ENCODE results near the gene RAI1.

The RAI1 gene

DNA sequence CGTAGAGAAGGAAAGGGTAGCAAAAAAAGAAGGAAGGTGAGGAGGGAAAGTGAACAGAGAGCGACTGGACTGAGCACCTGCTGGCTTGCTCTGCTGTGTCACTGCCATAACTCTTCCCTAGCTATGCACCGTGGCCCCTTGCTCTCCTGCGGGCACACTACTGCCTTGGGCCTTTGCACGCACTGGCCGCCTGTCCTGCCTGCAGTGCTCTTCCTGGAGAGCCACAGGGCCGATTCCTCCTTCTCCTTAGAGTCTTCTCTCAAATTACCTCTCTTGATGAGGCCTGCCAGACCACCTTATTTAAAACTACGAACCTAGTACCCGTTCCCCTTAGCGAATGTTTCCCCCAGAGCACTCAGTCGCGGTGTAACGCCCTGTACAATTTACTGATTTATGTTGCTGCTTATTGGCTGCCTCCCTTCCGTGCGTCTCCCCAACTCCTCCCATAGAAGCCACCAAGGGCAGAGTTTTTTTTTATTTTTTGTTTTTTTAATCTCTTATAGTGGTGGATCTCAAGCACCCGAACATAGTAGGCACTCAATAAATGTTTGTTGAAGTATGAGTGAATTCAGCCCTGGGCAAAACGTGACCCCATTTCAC, 70.3 kb downstream of the RAI1 start:
- TF ChIP-seq ZFP30 (CRISPR knock-in tag; IDR thresholded peaks at IDR 0.05) (no peak), ISL1 (CRISPR knock-in tag; IDR thresholded peaks at IDR 0.05) (no peak), OSR1 (CRISPR knock-in tag; IDR thresholded peaks at IDR 0.05) (no peak)
- TF ChIP-seq, protein P1, sequence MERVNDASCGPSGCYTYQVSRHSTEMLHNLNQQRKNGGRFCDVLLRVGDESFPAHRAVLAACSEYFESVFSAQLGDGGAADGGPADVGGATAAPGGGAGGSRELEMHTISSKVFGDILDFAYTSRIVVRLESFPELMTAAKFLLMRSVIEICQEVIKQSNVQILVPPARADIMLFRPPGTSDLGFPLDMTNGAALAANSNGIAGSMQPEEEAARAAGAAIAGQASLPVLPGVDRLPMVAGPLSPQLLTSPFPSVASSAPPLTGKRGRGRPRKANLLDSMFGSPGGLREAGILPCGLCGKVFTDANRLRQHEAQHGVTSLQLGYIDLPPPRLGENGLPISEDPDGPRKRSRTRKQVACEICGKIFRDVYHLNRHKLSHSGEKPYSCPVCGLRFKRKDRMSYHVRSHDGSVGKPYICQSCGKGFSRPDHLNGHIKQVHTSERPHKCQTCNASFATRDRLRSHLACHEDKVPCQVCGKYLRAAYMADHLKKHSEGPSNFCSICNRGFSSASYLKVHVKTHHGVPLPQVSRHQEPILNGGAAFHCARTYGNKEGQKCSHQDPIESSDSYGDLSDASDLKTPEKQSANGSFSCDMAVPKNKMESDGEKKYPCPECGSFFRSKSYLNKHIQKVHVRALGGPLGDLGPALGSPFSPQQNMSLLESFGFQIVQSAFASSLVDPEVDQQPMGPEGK (CRISPR knock-in tag; IDR thresholded peaks at IDR 0.05; ENCODE audit: borderline replicate concordance) = no peak
- TF ChIP-seq, protein P2, sequence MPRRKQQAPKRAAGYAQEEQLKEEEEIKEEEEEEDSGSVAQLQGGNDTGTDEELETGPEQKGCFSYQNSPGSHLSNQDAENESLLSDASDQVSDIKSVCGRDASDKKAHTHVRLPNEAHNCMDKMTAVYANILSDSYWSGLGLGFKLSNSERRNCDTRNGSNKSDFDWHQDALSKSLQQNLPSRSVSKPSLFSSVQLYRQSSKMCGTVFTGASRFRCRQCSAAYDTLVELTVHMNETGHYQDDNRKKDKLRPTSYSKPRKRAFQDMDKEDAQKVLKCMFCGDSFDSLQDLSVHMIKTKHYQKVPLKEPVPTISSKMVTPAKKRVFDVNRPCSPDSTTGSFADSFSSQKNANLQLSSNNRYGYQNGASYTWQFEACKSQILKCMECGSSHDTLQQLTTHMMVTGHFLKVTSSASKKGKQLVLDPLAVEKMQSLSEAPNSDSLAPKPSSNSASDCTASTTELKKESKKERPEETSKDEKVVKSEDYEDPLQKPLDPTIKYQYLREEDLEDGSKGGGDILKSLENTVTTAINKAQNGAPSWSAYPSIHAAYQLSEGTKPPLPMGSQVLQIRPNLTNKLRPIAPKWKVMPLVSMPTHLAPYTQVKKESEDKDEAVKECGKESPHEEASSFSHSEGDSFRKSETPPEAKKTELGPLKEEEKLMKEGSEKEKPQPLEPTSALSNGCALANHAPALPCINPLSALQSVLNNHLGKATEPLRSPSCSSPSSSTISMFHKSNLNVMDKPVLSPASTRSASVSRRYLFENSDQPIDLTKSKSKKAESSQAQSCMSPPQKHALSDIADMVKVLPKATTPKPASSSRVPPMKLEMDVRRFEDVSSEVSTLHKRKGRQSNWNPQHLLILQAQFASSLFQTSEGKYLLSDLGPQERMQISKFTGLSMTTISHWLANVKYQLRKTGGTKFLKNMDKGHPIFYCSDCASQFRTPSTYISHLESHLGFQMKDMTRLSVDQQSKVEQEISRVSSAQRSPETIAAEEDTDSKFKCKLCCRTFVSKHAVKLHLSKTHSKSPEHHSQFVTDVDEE (CRISPR knock-in tag; IDR thresholded peaks at IDR 0.05) = no peak
- no peak for ATAC-seq

DNA sequence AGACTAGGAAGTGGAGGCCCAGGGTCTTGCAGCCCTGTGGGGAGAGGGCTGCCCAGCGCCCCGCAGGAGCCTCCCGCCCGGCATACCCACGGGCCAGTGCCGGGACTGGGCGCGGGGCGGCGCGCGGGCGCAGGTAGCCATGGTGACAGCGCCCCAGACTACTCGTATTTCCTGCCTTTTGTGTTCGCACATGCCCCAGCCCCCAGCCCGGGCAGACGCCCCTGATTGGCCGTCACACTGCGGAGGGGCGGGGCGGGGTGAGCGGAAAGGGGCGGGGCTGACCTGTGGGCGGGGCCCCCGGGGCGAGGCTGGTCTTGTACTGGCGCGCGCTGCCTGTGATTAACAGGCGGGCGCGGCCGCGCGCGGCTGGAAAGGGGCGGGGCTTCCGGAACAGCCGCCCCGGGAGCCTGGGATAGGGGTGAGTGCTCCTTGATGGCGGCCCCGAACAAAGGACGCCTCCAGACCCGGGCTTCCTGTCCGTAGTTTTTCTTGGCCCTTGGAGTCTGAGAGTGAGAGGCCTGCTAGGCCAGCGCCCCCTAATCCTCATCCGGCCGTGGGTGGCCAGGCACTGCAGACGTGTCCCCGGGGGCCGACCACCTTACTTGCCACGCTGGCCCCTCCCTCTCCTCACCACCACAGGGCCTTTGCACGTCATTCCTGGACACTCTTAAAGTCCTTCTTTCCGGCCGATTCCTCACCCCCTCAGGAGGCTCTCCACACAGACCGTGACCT, 71.0 kb downstream of the RAI1 start:
- TF ChIP-seq CSDC2 (CRISPR knock-in tag; IDR thresholded peaks at IDR 0.05) (no peak), ISL1 (CRISPR knock-in tag; IDR thresholded peaks at IDR 0.05) (no peak), GLIS3 (CRISPR knock-in tag; IDR thresholded peaks at IDR 0.05) (no peak), ZNF8 (CRISPR knock-in tag; IDR thresholded peaks at IDR 0.05) (no peak), TOX (CRISPR knock-in tag; IDR thresholded peaks at IDR 0.05; ENCODE audit: borderline replicate concordance) (no peak), OSR1 (CRISPR knock-in tag; IDR thresholded peaks at IDR 0.05) (no peak)
- TF ChIP-seq, protein P1 (CRISPR knock-in tag; IDR thresholded peaks at IDR 0.05; ENCODE audit: borderline replicate concordance) = no peak
- TF ChIP-seq, protein P2 (CRISPR knock-in tag; IDR thresholded peaks at IDR 0.05) = no peak
- TF ChIP-seq, protein P3, sequence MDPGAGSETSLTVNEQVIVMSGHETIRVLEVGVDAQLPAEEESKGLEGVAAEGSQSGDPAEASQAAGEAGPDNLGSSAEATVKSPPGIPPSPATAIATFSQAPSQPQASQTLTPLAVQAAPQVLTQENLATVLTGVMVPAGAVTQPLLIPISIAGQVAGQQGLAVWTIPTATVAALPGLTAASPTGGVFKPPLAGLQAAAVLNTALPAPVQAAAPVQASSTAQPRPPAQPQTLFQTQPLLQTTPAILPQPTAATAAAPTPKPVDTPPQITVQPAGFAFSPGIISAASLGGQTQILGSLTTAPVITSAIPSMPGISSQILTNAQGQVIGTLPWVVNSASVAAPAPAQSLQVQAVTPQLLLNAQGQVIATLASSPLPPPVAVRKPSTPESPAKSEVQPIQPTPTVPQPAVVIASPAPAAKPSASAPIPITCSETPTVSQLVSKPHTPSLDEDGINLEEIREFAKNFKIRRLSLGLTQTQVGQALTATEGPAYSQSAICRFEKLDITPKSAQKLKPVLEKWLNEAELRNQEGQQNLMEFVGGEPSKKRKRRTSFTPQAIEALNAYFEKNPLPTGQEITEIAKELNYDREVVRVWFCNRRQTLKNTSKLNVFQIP (CRISPR knock-in tag; IDR thresholded peaks at IDR 0.05; ENCODE audit: borderline replicate concordance, low read depth) = no peak
- TF ChIP-seq, protein P4, sequence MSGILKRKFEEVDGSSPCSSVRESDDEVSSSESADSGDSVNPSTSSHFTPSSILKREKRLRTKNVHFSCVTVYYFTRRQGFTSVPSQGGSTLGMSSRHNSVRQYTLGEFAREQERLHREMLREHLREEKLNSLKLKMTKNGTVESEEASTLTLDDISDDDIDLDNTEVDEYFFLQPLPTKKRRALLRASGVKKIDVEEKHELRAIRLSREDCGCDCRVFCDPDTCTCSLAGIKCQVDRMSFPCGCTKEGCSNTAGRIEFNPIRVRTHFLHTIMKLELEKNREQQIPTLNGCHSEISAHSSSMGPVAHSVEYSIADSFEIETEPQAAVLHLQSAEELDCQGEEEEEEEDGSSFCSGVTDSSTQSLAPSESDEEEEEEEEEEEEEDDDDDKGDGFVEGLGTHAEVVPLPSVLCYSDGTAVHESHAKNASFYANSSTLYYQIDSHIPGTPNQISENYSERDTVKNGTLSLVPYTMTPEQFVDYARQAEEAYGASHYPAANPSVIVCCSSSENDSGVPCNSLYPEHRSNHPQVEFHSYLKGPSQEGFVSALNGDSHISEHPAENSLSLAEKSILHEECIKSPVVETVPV (CRISPR knock-in tag; IDR thresholded peaks at IDR 0.05) = no peak
- peak; percentile 87 for ATAC-seq

DNA sequence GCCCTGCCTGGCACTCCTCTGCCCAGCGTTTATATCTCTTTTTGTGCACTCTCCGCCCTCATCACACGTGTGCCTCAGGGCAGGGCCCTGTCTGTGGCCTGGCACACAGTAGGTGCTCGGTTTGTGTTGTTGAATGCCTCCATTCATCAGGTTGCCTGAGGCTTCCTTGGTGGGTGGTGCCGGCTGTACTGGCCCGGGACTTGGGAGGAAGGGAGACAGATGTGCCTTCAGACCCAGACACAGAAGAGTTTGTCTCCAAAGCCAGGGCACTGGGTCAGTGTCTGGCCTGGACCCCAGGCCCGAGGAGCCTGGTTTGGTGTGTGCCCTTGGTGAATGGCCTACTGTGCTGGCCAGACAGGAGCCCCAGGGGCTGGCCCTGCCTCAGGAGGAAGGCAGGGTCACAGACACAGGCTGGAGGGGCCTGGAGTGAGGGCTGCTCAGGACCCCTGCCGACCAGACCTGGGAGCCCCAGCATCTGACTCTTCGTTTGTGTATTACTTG, 71.6 kb downstream of the RAI1 start:
- ATAC-seq = no peak

More for the DNA sequence above, 71.6 kb downstream of the RAI1 start:
- no peak for TF ChIP-seq ZNF8 (CRISPR knock-in tag; IDR thresholded peaks at IDR 0.05)
- no peak for TF ChIP-seq BACH2 (CRISPR knock-in tag; IDR thresholded peaks at IDR 0.05; ENCODE audit: borderline replicate concordance)

Measured in SK-N-SH treated with all-trans-retinoic acid at 6 μM for 48 hours (cell line).